K562 (cell line): ENCODE results near the gene LEAP2. TPM values are rescaled to one million over a fixed set of nuclear protein-coding genes. Genes with fewer than 3 reads are reported as not detected.

Experiments
- CBFA2T3 ChIP-seq: fragments of 450-650 bp; IDR thresholded peaks from 2 replicates; pipeline ENCODE4 v1.6.1; 2017
- CBX1 ChIP-seq: sonication (generic); IDR thresholded peaks from 2 replicates; pipeline ENCODE4 v1.6.1; 2016; ENCODE audit warnings: antibody characterized with exemption, low read depth, mild to moderate bottlenecking
- CCAR2 ChIP-seq: fragments of 200-400 bp; formaldehyde crosslinking; IDR thresholded peaks from 2 replicates; pipeline ENCODE4 v1.6.1; 2017; ENCODE audit warnings: mild to moderate bottlenecking, low read depth, low read length
- COPS2 ChIP-seq: fragments of 450-650 bp; conservative IDR thresholded peaks from 2 replicates; pipeline ENCODE4 v1.6.1; 2016; ENCODE audit warnings: mild to moderate bottlenecking, moderate library complexity
- ERF ChIP-seq: fragments of 450-650 bp; formaldehyde crosslinking; IDR thresholded peaks from 2 replicates; pipeline ENCODE4 v1.4.0; 2020; ENCODE audit warnings: mild to moderate bottlenecking, mixed read lengths
- EWSR1 ChIP-seq: fragments of 450-650 bp; IDR thresholded peaks from 2 replicates; pipeline ENCODE4 v1.6.1; 2018; ENCODE audit warnings: borderline replicate concordance, mild to moderate bottlenecking, low read depth, moderate library complexity; ENCODE audit not compliant: partially characterized antibody
- HMG20B ChIP-seq: fragments of 250-450 bp; sonication (Bioruptor Pico); IDR thresholded peaks from 2 replicates; pipeline ENCODE4 v1.5.0; 2021; ENCODE audit warnings: mild to moderate bottlenecking
- KLF13 ChIP-seq: fragments of 450-650 bp; IDR thresholded peaks from 2 replicates; pipeline ENCODE4 v1.6.1; 2016; ENCODE audit warnings: missing genetic modification characterization, low read depth, mild to moderate bottlenecking, missing compliant biosample characterization, moderate library complexity, borderline replicate concordance
- MTA3 ChIP-seq: fragments of 450-650 bp; formaldehyde crosslinking; IDR thresholded peaks from 2 replicates; pipeline ENCODE4 v1.6.1; 2017; ENCODE audit warnings: mild to moderate bottlenecking, borderline replicate concordance
- NFE2L1 ChIP-seq: fragments of 450-650 bp; IDR thresholded peaks from 2 replicates; pipeline ENCODE4 v1.6.1; 2016; ENCODE audit warnings: missing genetic modification characterization, low read depth, mild to moderate bottlenecking, missing compliant biosample characterization, moderate library complexity, borderline replicate concordance
- NFIX ChIP-seq: fragments of 250-450 bp; sonication (Bioruptor Pico); IDR thresholded peaks from 2 replicates; pipeline ENCODE4 v1.4.0; 2020; ENCODE audit warnings: low read depth, mild to moderate bottlenecking, moderate library complexity
- NUFIP1 ChIP-seq: fragments of 450-650 bp; IDR thresholded peaks from 2 replicates; pipeline ENCODE4 v1.6.1; 2018; ENCODE audit not compliant: partially characterized antibody
- PML ChIP-seq: IDR thresholded peaks from 2 replicates; pipeline ENCODE4 v1.6.1; 2012; ENCODE audit warnings: low read length, inconsistent platforms
- RFX7 ChIP-seq: fragments of 250-450 bp; sonication (Bioruptor Pico); IDR thresholded peaks from 2 replicates; pipeline ENCODE4 v1.5.1; 2021; ENCODE audit warnings: mild to moderate bottlenecking
- SRSF9 ChIP-seq: fragments of 200-400 bp; formaldehyde crosslinking; IDR thresholded peaks from 2 replicates; pipeline ENCODE4 v1.6.1; 2017; ENCODE audit warnings: low read depth, low read length, borderline replicate concordance
- XRCC4 ChIP-seq: IDR thresholded peaks from one replicate; pipeline ENCODE4 v1.6.1; 2011; ENCODE audit not compliant: insufficient read depth, insufficient read length; ENCODE audit errors: extremely low read depth
- YY1 ChIP-seq, 3 experiments: IDR thresholded peaks; 2 replicates each; pipeline ENCODE4 v1.6.1; 2011; ENCODE audit warnings: low read length in 2 of 3, mild to moderate bottlenecking in 2 of 3, moderate library complexity in 2 of 3, borderline replicate concordance in 1 of 3, control low read depth in 1 of 3, low read depth in 1 of 3; ENCODE audit not compliant: insufficient read depth in 3 of 3, insufficient replicate concordance in 2 of 3, control insufficient read depth in 1 of 3, insufficient read length in 1 of 3; ENCODE audit errors: extremely low read depth in 1 of 3
- ZBTB26 ChIP-seq: fragments of 450-650 bp; formaldehyde crosslinking; IDR thresholded peaks from 2 replicates; pipeline ENCODE4 v1.4.0; 2022; ENCODE audit warnings: missing genetic modification characterization
- ZNF140 ChIP-seq: fragments of 250-450 bp; sonication (Bioruptor Pico); IDR thresholded peaks from 2 replicates; pipeline ENCODE4 v1.8.0; 2021; ENCODE audit warnings: moderate library complexity, mild to moderate bottlenecking, inconsistent platforms
- ZNF175 ChIP-seq: fragments of 200-800 bp; sonication (Bioruptor generic); IDR thresholded peaks from 2 replicates; pipeline ENCODE4 v1.6.1; 2016; ENCODE audit warnings: low read depth, mild to moderate bottlenecking, missing genetic modification characterization, missing compliant biosample characterization
- polyA plus RNA-seq, 8 experiments: library from polyadenylated mRNA; depleted of rRNA in 4 of 8; stranded (reverse) in 5 of 8; unstranded in 3 of 8; fragments of >200 nt; fragmentation: Nextera tagmentation in 2 of 8; fragmentation: Illumina TruSeq in 1 of 8; extraction: Ambion mirVana in 2 of 8; extraction: Trizol in 1 of 8; gene quantifications; 2 replicates each; pipeline versions ENCODE4 v1.2.1 to v1.2.3, GENCODE V29; 2011 to 2014; ENCODE audit warnings: inconsistent platforms in 1 of 8, missing spikeins in 1 of 8
- total RNA-seq, 7 experiments: library from RNA; depleted of rRNA in 6 of 7; stranded (reverse); fragments of >200 nt in 6 of 7; fragmentation: Illumina TruSeq in 2 of 7; extraction: Trizol in 2 of 7; gene quantifications; 2 replicates each; pipeline versions ENCODE4 v1.2.1 to v1.2.3, GENCODE V29; 2011 to 2021; ENCODE audit warnings: low replicate concordance in 1 of 7
- TF ChIP-seq, protein P1 (sequence below): fragments of 200-800 bp; sonication (Bioruptor generic); IDR thresholded peaks from 2 replicates; pipeline ENCODE4 v1.6.1; 2017; ENCODE audit warnings: missing genetic modification characterization, missing compliant biosample characterization
- TF ChIP-seq, protein P2 (sequence below), 3 experiments: fragments of 200-800 bp in 1 of 3; fragments of 250-450 bp in 1 of 3; fragments of 450-650 bp in 1 of 3; sonication (Bioruptor Pico) in 1 of 3; sonication (Bioruptor generic) in 1 of 3; formaldehyde crosslinking in 1 of 3; IDR thresholded peaks; 2 replicates each; pipeline versions ENCODE4 v1.6.1 to v1.8.0; 2016 to 2022; ENCODE audit warnings: mild to moderate bottlenecking in 2 of 3, missing genetic modification characterization in 2 of 3, missing compliant biosample characterization in 1 of 3, moderate library complexity in 1 of 3

LEAP2 gene
- total and polyA plus RNA-seq, 9 of the 15 experiments (the other 6 are each of a cell fraction or from before 2014, with no cell fraction given), result 1.1 to 5.6 (median 2.5) TPM

DNA sequence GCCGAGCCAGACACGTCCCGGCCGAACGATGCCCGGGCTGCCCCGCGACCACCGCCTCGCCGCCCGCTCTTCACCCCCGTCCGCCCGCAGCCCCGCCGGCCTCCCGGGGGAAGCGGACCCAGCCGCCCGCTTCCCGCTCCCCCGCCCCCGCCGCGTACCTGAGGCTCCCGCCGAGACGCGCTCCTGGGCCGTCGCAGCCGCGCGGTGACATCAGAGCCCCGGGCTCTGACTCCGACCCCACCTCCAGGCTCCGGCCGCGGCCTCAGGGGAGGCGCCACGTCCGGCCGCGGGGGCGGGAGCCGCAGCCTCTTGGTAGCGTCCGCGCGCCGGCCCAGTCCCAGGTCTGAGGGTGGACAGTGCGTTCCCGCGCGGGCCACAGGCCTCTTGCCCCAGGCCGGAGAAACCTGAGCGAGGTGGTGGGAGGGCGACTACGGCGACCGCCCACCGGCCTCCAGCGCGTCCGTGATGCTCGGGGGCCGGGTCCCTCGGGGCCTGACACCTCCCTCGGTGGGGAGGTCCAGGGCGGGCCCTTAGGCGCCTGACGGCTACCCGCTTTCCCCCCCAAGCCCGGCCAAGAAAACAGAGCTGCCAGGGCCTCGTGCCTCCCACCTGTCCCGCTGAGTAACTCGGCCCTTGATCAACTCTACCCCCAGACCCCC lies 42.9 kb upstream of the LEAP2 start, which contains the start of gene SHROOM1 (continued):
- TF ChIP-seq ZBTB26 (CRISPR knock-in tag) (no peak), ERF (no peak), HMG20B (no peak), MTA3 (peak; percentile 30; the same call in 1 of the 2 replicates), CCAR2 (no peak), CBFA2T3 (no peak), NFIX (CRISPR knock-in tag) (no peak), ZNF175 (CRISPR knock-in tag) (peak; percentile 57; the same call in 1 of the 2 replicates), COPS2 (no peak), SRSF9 (no peak), PML (peak; percentile 81), ZNF140 (CRISPR knock-in tag) (no peak), NFE2L1 (no peak), CBX1 (peak; percentile 69; the same call in 1 of the 2 replicates), RFX7 (CRISPR knock-in tag) (no peak), XRCC4 (no peak), NUFIP1 (peak; percentile 57), KLF13 (0 out of 2 replicates have a peak, but pooled peaks have one; percentile 25), YY1 (IDR thresholded peaks at IDR 0.05; ENCODE audit: borderline replicate concordance in 1 of 3, control insufficient read depth in 1 of 3, extremely low read depth in 1 of 3, insufficient read depth in 3 of 3, insufficient read length in 1 of 3, insufficient replicate concordance in 2 of 3, low read depth in 1 of 3, low read length in 2 of 3) (peak in 2 of 3 experiments; percentile 37 to 72), EWSR1 (no peak)
- TF ChIP-seq, protein P1, sequence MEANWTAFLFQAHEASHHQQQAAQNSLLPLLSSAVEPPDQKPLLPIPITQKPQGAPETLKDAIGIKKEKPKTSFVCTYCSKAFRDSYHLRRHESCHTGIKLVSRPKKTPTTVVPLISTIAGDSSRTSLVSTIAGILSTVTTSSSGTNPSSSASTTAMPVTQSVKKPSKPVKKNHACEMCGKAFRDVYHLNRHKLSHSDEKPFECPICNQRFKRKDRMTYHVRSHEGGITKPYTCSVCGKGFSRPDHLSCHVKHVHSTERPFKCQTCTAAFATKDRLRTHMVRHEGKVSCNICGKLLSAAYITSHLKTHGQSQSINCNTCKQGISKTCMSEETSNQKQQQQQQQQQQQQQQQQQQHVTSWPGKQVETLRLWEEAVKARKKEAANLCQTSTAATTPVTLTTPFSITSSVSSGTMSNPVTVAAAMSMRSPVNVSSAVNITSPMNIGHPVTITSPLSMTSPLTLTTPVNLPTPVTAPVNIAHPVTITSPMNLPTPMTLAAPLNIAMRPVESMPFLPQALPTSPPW (CRISPR knock-in tag), result peak; percentile 72
- TF ChIP-seq, protein P2, sequence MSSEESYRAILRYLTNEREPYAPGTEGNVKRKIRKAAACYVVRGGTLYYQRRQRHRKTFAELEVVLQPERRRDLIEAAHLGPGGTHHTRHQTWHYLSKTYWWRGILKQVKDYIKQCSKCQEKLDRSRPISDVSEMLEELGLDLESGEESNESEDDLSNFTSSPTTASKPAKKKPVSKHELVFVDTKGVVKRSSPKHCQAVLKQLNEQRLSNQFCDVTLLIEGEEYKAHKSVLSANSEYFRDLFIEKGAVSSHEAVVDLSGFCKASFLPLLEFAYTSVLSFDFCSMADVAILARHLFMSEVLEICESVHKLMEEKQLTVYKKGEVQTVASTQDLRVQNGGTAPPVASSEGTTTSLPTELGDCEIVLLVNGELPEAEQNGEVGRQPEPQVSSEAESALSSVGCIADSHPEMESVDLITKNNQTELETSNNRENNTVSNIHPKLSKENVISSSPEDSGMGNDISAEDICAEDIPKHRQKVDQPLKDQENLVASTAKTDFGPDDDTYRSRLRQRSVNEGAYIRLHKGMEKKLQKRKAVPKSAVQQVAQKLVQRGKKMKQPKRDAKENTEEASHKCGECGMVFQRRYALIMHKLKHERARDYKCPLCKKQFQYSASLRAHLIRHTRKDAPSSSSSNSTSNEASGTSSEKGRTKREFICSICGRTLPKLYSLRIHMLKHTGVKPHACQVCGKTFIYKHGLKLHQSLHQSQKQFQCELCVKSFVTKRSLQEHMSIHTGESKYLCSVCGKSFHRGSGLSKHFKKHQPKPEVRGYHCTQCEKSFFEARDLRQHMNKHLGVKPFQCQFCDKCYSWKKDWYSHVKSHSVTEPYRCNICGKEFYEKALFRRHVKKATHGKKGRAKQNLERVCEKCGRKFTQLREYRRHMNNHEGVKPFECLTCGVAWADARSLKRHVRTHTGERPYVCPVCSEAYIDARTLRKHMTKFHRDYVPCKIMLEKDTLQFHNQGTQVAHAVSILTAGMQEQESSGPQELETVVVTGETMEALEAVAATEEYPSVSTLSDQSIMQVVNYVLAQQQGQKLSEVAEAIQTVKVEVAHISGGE (CRISPR knock-in tag; IDR thresholded peaks at IDR 0.05), result no peak
